HUDEP-2 (cell line): ENCODE data around the gene CKAP5.

ENCODE experiments used
- DNase-seq, 76 experiments: peaks; one replicate each; lab custom pipeline; 2025; ENCODE audit not compliant: unreplicated experiment in 76 of 76; lab: John Stamatoyannopoulos, UW

The CKAP5 gene

GRCh38 chr11:46845740-46846509 is at the start of gene CKAP5:
TSS of gene CKAP5 (minus strand) at chr11:46846280. CDS start at chr11:46821231, 25,049 bp downstream.
- DNase-seq, result peak in 74 of 76 experiments; percentile 37 to 89 (median 80)

- no peak for DNase-seq
Observed at GRCh38 chr11:46895821-46896220, 49.7 kb upstream of the CKAP5 start.

GRCh38 chr11:46894961-46895360 is 48.9 kb upstream of the CKAP5 start:
- no peak for DNase-seq

- no peak for DNase-seq
Observed at GRCh38 chr11:46894506-46894905, 48.4 kb upstream of the CKAP5 start.

- no peak for DNase-seq
Observed at GRCh38 chr11:46892838-46893237, 46.8 kb upstream of the CKAP5 start.

GRCh38 chr11:46892109-46892508 is 46.0 kb upstream of the CKAP5 start:
- DNase-seq, result no peak

GRCh38 chr11:46890665-46891064 is 44.6 kb upstream of the CKAP5 start:
- DNase-seq, result no peak

- DNase-seq, result peak in 62 of 76 experiments; percentile 7 to 72 (median 43)
Observed at GRCh38 chr11:46889689-46890475, 43.8 kb upstream of the CKAP5 start.

GRCh38 chr11:46889251-46889650 is 43.2 kb upstream of the CKAP5 start:
- DNase-seq, result no peak

- DNase-seq, result no peak
Observed at GRCh38 chr11:46888636-46889035, 42.6 kb upstream of the CKAP5 start.

GRCh38 chr11:46886211-46886610 is 40.1 kb upstream of the CKAP5 start:
- DNase-seq, result no peak

GRCh38 chr11:46879056-46879585 is 33.0 kb upstream of the CKAP5 start:
- DNase-seq, result no peak

- no peak for DNase-seq
Observed at GRCh38 chr11:46877580-46877979, 31.5 kb upstream of the CKAP5 start.

GRCh38 chr11:46876471-46876870 is 30.4 kb upstream of the CKAP5 start:
- no peak for DNase-seq

GRCh38 chr11:46874586-46874985 is 28.5 kb upstream of the CKAP5 start:
- no peak for DNase-seq

- no peak for DNase-seq
Observed at GRCh38 chr11:46868912-46869311, 22.8 kb upstream of the CKAP5 start.

- DNase-seq, result no peak
Observed at GRCh38 chr11:46865340-46865739, 19.3 kb upstream of the CKAP5 start.

GRCh38 chr11:46860218-46860617 is 14.1 kb upstream of the CKAP5 start:
- DNase-seq, result no peak

GRCh38 chr11:46858920-46859546 is 13.0 kb upstream of the CKAP5 start:
- no peak for DNase-seq

- DNase-seq, result no peak
Observed at GRCh38 chr11:46857666-46858065, 11.6 kb upstream of the CKAP5 start.
